CD1c-positive myeloid dendritic cell (primary cell): ENCODE results near the gene SNTG2.

ENCODE experiments used
- DNase-seq: peaks from one replicate; pipeline ENCODE4 v3.0.0-alpha.2; 2016; ENCODE audit errors: extremely low spot score

The SNTG2 gene

DNA sequence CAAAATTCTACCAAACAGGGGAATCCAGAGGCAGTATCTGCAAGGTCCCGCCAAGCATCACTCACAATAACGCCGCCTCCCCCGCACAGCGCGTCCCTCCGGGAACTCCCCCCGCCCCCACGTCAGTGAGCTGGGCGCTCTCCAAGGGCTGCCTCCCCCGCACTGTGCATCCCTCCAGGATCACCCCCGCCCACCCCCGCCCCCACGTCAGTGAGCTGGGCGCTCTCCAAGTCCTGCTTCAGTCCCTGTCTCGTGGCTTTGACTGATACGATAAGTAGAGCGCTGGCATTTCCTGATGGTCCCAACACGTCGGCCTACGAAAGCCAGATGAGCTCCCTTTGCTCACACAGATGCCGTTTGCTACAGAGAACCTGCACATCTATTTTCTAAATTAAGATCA, 331.9 kb downstream of the SNTG2 start:
- DNase-seq = no peak

DNA sequence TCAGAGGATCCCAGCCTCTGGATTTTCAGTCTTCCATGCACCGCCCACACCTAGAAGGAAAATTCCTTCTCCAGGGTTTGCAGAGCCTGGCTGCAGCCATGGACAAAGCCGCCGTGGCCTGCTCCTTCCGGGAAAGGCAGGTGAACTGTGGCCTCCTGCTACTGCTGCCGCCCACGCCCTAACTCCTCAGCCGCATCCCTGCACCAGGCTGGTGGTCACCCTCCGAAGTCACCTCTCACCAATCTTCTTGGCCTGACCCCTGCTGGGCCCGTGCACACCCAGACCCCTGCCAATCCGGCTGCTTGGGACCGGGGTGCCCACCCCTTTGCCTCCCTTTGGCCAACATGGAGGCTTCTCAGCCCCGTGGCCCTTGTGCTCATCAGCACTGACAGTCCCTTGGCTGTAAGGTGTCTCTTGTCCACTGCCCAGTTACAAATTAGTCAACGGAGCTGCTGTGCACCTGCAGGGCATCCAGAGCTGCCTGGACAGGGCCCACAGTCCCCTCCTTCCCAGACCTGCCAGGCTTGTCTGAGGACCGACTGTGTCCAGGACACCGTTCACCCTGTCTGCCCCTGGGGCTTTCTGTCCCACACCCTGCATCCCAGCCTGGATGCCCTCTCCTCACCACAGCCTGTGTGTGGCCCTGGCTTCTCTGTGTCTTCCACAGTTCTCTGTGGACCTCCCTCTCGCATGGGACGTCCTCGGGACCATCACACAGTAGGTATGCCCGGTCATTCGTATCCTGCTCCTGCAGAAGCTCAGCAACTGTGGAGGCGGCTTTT, 332.6 kb downstream of the SNTG2 start:
- no peak for DNase-seq

DNA sequence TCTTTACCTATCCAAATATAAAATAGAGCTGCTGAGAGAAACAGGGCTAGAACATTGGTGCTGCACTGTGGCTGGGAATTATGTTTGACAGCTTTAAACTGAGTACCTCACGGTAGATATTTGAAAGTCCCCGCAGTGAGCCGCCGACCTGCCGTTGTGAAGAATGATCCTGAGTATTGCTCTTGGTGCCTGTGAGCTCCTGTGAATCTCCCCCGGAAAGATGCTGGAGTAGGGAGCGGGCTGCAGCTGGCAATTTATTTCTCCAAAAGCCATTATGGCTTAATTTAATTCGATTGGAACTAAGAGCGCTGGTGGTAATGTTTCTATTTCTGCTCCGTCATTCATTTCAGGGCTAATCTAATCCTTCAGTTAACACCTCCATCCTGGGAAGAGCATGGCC, 333.2 kb downstream of the SNTG2 start:
- no peak for DNase-seq

DNA sequence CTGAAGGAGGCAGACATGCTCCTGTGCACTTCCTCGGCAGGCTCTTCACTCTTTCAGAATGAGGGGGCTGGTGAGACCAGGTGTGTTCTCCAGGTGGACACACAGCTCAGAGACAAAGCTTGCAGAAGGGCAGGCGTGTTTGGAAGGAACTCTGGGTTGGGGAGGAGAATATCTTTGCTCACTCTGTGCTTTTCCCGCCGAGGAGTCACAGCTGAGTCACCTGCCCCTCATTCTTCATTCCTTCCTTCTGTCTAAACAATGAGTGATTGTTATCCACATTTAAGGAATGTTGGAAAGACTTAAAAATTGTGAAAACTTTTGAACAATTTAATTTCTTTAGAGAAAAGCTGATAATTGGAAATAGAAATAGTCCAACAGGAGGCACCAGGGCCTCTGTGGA, 336.3 kb downstream of the SNTG2 start:
- DNase-seq = no peak

DNA sequence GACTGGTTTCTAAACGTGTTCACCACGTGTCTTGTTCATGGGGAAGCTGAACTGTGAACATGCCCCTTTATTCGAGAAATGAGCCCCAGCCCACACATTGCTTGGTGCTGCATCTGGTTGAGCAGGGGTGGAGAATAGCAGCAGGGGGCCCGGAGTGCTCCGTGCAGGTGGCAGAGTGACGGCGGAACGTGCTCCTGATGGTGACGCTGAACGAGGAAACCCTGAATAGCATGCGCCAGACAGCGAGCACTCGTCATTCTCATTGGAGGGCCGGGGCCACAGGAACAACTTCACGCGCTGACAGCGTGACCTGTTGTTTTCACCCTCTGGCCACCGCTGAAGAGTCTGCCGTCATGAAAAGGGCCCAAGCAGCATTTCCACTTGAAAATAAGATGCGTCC, 336.8 kb downstream of the SNTG2 start:
- DNase-seq = no peak

DNA sequence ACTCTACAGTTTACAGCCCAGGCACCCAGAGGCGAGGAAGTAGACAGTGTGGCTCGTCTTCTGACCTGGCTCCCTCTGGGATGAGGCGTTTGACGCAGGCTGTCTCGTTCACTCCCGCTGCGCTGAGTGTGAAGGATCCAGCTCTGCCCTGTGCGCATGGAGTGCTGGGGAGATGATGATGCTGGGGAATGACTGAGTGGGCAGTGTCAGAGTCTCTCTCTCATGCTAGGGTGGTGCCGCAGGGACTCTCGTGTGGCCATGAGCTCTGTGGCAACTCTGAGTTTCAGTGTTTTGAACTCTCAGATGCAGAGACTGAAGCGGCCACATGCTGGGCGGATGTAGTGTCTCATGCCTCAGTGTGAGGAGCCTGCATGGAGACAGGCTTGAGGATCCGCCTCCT, 344.3 kb downstream of the SNTG2 start:
- DNase-seq = no peak

DNA sequence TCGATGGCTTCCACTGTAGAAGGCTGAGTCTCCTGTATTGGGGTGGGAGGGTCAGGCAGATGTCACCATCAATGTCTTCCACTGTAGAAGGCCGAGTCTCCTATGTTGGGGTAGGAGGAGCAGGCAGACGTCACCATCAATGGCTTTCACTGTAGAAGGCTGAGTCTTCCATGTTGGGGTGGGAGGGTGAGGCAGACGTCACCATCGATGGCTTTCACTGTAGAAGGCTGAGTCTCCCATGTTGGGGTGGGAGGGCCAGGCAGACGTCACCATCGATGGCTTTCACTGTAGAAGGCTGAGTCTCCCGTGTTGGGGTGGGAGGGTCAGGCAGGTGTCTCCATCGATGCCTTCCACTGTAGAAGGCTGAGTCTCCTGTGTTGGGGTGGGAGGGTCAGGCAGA, 345.1 kb downstream of the SNTG2 start:
- no peak for DNase-seq

DNA sequence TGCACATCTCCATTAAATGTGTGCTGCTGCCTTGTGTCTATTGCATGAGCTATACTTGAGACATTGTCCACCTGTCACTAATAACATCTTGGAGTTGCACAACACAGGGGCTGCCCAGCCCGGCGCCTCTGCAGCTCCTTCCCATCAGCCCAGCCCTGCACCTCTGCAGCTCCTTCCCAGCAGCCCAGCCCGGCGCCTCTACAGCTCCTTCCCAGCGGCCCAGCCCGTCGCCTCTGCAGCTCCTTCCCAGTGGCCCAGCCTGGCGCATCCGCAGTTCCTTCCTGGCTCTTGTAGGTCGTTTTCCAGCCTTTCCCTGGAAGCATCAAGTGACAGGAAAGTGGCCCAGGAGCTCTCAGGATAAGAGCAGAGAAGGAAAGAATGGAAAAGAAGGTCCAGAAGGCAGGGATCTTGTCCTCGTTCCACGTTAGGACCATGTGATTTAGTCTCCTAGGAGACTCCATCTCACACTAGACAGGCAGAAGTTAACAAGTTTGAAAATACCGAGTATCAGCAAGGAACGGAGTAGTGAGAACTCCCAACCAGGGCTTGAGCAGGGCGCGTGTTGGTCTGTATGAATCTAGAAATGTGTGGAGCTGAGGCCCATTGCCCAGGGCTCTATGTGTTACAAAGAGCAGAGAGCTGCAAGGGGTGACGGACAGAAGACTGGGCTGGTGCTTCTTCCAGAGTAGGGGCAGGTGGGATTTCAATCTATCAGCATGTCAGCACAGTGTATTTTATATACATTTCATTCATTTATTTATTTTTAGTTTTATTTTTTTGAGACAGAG, 346.9 kb downstream of the SNTG2 start:
- no peak for DNase-seq

DNA sequence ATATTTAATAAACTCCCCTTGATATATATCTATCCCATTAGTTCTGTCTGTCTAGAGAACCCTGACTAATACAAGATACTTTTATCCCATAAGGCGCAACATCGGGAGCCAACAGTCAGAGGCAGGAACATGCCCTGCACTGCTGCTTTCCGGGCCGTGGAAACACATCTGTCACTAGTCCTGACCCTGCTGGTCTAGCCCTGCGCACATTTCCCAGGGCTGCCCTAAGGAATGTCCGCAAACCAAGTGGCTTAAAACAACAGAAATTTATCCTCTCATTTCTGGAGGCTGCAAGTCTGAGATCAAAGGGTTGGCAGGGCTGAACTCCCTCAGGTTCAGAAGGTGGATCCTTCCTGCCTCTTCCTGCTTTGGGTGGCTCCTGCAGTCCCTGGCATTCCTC, 348.4 kb downstream of the SNTG2 start:
- DNase-seq = no peak

DNA sequence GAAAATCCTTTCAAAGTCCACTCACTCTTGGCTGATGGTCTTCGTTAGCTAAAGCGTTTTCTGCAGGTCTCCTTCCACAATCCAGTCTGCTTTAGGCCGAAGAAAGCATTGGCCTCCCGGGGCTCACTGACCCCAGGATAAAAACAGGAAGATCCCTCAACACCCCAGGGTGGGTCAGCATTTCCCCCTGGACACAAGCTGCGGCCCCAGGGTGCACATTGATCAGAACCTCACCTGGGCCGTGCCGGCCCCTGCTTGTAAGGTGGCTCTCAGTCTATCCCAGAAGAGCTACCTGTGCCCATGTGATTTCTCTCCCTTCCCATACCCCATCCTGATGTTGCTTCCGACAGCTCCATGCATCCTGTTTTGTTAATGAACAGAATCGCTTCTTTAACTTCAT, 349.6 kb downstream of the SNTG2 start:
- no peak for DNase-seq

DNA sequence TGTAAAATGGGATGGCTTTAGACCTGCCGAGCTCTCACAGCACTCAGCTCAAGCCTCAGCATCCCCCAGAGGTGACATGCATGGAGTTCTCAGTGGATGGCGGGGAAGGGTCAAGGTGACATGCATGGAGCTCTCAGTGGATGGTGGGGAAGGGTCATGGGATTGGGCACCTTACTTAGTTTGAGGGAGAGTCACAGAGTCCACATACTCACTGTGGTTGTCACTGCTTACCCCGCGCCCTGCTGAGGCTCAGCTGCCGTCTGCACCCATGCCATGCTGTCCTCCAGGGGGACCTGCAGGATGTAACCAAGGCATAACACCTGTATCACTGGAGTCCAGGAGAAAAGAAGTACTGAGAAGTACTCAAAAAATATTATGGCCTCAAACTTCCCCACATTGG, 350.4 kb downstream of the SNTG2 start:
- no peak for DNase-seq

DNA sequence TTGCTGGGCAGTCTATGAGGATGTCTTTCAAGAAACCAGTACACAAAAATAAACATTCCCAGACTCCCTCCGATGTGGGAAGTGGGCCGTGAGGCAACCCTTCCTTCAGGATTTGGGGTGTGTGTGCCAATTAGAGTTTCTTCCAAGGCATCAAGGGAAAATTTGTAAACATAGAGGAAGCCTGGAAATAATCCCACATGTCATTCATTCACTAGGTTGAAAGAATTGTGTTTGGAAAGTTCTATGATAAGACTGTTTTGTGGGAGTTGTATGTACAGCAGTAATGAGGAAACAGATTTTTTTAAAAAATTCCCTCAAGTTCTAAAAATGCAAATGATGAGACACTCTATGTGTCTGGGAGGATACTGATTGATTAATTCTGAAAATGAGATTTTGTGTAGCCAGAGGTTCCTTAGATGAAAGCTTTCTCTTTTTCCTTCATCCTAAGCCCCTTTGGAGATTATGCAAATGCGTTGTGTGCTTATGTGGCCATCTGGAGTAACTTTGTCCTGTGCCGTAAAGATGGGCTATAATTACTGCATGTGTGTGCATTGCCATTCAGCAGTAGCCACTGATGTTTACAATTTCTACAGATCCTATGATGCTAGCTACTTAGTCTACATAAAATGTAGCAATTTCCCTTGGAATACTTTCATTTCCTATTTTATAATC, 354.8 kb downstream of the SNTG2 start:
- DNase-seq = no peak

DNA sequence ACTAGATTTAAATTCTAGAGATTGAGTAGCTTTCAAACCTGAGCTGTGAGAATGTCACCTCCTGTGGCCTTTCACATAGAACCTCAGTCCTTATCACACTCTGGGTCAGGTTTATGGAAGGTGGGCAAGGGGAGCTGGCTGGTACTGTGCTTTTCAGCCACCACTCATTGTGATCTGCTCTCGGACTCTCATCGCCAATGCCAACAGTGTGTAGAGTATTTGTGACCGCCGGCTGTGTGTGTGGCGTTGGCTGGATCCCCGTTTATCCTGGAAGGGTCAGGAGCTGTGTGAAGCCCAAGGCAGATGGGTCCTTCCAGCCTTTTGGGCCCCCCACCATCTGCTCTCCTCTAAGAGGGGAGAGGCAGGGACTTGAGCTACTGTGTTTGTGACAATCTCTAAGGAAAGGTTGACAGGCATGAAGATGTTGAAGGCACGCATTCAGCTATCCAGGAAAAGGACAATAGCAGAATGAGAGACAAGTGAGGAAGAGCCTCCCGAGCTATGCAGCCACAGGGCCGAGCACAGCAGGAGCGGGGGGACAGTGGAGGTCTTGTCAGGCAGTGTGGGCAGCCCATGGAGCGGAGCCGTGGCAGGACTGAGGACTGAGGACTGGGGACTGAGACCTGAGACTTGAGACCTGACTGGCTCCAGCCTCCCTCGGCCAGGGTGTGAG, 355.5 kb downstream of the SNTG2 start:
- no peak for DNase-seq

DNA sequence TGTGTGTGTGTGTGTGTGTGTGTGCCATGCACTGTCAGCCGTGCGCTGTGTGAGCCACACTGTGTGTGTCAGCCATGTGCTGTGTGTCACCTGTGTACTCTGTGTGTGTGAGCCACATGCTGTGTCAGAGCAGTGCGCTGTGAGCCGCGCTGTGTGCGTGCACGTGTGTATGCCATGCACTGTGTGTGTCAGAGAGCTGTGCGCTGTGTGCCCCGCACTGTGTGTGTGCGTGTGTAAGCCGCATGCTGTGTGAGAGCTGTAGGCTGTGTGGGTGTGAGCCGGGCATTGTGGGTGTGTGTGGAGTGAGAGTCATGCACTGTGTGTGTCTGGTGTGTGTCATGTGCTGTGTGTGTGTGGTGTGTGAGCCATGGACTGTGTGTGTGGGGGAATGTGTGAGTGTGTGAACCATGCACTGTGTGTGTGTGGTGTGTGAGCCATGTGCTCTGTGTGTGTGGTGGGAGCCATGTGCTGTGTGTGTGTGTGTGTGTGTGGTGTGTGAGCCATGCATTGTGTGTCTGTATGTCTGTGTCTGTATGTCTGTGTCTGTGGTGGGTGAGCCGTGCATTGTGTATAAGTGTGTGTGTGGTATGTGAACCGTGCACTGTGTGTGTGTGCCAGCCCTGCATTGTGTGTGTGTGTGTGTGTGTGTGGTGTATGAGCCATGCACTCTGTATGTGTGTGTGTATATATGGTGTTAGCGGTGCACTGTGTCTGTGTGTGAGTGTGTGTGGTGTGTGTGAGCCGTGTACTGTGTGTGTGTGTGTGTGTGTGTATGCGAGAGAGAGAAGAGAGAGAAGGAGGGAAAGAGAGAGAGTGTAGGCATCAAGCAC, 356.3 kb downstream of the SNTG2 start:
- DNase-seq = no peak

DNA sequence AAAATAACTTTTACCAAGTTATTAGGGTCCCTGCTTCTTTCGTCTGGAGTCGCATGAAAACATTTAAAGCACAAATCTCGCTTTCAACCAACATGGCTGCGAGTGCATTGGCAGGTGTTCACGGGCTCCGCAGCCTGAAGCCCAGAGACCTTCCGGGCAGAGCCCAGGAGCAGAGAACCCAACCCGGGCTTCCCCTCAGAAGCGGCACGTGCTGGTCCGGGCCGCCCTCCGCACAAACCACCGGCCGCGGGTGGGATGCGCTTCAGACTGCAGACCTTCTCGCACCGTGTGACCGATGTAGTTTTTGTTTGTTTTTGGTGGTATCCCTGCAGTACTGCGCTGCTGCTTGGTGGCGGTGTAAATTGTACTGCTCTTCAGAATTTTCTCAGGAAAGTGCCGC, 357.0 kb downstream of the SNTG2 start:
- no peak for DNase-seq

DNA sequence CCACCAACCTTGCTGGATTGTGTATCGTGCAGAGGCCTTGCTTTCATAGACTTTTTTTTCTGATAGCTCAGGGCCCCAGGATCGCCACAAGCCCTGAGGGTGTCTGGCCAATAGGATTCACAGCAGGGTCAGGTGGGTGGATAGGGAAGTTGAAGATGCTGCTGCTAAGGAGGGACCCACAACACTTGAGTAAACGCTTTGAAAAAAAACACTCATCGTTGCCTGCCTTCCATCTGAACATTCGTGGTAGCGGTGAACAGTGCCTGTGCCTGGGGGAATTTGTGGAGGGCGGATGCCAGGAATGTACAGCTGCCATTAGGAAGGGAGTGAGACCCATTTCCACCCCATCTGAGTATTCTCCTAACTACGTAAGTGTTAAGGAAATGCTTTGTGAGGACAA, 358.0 kb downstream of the SNTG2 start:
- DNase-seq = no peak

DNA sequence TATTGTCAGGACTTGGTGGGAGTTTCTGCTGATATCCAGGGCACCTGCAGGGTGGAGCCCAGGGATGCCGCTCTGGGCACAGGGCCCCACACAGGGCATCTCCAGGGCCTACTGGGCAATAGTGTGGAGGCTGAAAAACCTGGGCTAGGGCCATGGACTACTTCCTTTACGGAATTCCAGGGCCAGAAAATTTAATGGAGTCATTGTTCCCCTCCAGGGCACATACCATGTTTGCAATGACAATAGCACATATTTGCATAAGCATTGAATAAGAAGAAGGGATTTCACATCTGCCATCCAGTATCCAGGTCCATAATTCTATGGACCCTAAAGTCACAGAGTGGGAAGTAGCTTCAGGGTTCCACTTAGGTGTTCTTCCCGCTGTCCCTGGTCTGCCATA, 358.9 kb downstream of the SNTG2 start:
- no peak for DNase-seq

DNA sequence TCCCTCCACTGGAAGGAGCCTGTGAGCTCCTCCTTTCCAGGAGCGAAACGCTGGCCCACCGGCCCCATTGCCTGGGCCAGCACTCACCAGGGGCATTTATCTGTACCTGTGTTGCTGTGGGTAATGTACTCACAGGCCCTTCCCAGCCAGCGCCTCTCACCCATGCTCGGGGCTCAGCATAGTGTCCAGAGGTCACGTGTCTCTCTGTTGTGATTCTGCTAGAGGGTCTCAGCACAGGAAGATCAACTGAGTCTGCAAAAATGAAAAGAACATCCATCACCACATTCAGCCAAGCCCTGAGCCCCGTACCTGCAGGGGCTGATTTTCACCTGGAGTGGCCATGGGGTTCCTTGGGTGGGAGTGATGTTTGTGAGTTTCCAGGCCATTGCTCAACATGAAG, 359.6 kb downstream of the SNTG2 start:
- DNase-seq = no peak

DNA sequence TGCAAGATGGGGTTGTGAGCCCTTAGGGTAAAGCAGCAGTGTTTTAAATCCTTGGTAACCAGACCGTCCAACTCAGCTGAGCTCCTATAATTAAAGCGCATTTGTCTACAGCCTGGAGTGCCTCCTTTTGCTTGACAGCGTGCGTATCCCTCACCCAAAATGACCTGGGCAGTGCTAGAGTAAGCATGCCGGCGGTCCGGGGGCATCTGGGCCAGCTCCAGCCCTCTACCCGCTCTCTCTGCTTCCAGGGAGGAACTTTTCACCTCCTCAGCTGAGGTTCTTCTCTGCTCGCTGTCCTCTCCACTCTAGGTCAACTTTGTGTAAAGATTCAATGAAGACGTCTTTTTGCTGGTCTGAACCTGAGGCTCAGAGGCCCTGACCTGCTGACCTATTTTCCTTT, 360.2 kb downstream of the SNTG2 start:
- no peak for DNase-seq

DNA sequence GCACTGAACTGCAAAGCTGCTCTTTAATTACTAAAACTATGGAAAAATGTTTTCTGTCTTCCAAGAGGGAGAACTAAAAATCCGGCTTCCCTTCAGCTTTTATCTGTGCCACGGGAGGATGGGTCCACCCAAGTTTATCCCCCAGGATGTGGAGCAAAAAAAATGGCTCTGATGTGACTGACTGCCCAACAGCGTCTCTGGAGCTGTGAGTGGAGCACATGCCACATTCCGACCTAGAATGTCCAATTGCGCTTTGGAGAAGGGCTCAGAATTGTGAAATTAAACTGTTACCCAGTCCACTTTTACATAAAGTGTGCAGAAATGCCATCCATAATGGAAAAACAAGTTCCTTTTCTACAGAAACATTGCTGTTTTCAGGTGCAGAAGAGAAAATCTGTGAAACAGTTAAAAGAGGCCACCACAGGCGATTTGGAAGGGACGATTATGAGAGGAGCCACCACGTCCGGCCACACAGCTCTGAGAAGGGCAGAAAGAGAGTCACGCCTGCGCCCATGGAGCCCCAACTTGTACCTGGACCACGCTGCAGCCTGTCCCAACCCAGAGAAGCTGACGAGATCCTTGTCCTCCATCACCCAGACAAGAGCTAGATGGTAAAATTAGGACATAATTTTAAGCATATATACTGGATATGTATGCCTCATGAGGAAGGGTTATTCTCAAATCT, 362.7 kb downstream of the SNTG2 start:
- DNase-seq = no peak

DNA sequence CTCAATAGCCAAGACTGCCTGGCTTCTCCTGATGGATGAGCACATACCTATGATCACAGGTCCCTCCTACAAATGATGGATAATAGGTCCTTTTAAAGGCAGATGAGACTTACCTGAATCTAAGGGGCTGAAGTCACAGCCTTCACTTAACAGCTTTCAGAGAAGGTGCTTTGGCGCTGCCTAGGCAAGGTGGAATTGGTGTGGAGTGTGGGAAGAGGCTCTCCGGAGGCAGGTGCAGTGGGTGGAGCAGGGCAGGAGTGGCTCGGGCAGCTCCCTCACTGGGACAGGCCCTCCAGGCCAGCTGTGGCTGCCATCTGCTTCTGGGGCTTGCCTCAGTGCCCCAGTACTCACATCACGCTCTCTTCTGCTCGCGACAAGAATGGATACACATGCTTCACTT, 363.6 kb downstream of the SNTG2 start:
- DNase-seq = no peak
